CD4-positive, alpha-beta T cell treated with Interleukin-6 at 100 ng/mL for 8 hours (primary cell): Measurements from ENCODE around the gene THADA.

Experiments
- DNase-seq: peaks from one replicate; pipeline ENCODE4 v3.0.0-alpha.2; 2020; ENCODE audit warnings: mixed read lengths, low spot score

THADA gene

GRCh38 chr2:43186679-43187374, 409.0 kb downstream of the THADA start:
- DNase-seq, result no peak

- no peak for DNase-seq
These were observed 409.5 kb downstream of the THADA start for GRCh38 chr2:43186321-43186678.

- DNase-seq, result no peak
These were observed 410.7 kb downstream of the THADA start for GRCh38 chr2:43185146-43185545.

- peak; percentile 74 for DNase-seq
These were observed 411.4 kb downstream of the THADA start for GRCh38 chr2:43184339-43184895.

- DNase-seq, result no peak
These were observed 412.1 kb downstream of the THADA start for GRCh38 chr2:43183743-43184142.

GRCh38 chr2:43180897-43181296, 414.9 kb downstream of the THADA start:
- DNase-seq, result no peak
